Activated CD4-positive, alpha-beta T cell treated with anti-CD3 and anti-CD28 coated beads for 1 hour (primary cell): ENCODE measurements around the gene SLC8A1.

Source experiments
- DNase-seq: peaks from one replicate; pipeline ENCODE4 v3.0.0-alpha.2; 2020

SLC8A1 gene

DNA sequence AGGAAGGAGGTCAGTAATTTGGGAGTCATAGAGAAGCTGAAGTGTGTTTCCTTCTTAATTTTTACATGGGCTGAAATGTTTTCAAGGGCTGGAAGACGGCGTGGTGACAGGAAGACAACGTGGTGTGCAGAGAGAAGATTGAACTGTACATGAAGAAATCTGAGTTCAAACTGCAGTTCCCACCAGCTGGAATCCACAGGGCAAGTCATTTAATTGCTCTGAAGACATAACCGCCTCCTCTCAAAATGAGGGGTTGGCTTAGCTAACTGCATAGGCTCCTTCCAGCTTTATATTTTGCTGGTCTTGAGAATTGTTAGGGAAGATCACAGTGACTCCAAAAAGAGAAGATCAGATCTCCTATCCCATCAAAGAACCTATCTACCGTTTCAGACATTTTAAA, 103.9 kb downstream of the SLC8A1 start:
- DNase-seq = no peak

DNA sequence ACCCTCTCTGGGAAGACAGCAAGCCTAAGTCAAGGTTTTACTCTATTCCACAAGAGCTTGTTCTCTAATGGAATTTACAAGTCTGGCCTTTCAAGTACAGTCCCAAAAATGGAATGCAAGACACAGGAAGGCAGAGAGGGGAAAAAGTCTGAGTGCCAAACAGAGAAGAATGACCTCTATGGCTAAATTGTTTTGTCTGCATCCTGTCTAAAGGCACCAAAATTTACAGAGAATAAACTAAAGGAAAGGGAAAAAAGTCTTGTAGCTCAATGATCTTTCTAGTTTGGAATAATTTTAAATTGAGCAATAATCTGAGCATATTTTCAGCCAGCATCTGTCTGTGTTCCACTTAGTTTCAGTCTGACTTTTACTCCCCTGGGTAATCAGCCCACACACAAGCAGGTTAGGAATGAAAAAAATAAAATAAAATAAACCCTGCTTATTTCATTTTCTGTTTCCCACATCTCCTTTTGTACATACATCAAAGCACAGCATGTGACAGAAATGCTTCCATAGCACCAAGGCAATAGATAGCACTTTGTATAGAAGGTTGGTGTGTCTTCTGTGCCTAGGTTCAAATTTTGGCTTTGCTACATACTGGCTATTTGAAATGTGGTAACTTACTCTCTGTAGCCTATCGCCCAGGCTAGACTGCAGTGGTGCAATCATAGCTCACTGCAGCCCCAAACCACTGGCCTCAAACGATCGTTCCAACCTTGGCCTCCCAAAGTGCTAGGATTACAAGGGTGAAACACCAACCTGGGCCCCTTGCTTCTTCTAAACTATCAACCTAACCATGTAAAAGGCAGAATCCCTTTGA, 105.1 kb downstream of the SLC8A1 start:
- DNase-seq = no peak

DNA sequence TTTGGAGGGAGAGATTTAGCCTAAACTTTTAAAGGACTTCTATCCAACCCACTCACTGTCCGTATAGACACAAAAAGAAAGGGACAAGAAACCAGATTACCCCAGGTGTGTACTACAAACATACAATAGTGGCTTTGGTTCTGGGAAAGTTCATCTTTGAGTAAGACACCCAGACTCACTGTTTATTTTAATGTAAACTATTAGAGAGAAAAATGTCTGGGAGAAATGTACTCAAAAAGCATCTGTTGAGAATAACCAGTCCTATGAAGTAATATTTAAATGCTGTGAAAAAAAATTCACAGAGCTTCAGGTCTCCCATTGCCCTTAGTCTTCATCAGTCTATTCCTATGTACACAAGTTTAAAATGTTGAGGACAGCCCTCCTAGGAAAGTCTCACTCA, 107.5 kb downstream of the SLC8A1 start:
- no peak for DNase-seq

DNA sequence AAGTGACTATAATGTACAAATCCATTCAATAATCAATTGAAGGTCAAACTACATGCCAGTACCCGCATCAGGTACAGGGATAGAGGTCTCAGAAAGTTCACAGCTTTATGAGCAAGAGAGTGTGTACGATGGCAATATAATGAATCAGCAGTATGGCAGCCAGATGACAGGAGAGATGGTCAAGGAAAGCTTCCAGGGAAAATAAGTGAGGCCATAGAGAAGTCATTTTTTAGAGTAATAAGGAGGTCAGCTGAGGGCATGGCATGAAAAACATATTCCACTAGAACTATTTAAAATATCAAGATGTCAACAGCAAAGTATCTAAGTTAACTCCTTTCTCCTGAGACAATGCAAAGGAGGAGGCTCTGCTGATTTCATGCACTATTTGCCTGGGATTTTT, 108.0 kb downstream of the SLC8A1 start:
- no peak for DNase-seq

DNA sequence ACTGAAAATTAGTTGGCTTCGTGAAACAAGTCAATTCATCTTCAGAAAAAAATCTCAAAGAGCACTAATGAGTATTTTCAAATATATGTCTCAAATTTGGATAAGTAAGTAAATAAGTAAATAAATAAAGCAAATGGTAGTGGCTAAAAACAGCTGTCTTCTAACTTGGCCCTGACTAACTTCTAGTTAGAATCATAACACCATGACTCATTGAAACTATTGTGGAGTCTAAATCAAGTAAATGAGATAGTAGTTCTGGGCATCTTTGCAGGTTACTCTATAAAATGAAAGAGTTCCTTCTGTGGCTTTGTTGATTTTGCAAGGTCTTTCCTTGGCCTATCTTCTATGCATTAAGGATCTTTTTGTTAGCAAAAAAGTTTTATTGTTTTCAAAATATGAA, 110.7 kb downstream of the SLC8A1 start:
- DNase-seq = no peak

DNA sequence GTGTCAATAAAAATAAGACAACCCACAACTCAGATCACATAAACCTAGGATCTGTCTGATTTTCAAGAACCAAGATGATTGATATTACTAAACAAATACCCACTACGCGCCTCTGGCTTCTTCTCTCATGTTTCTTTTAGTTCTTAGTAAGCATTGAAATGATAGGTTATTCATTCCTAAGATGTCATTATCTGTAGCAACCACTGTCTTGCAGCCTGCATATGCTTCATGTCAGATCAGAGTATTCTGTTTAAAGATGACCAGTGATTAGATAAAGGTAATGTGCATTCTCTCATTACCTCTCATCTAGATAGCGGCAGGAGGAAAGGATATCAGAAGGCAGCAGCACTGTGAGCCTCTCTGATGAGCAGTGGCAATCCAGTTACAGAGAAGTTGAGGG, 112.9 kb downstream of the SLC8A1 start:
- no peak for DNase-seq

DNA sequence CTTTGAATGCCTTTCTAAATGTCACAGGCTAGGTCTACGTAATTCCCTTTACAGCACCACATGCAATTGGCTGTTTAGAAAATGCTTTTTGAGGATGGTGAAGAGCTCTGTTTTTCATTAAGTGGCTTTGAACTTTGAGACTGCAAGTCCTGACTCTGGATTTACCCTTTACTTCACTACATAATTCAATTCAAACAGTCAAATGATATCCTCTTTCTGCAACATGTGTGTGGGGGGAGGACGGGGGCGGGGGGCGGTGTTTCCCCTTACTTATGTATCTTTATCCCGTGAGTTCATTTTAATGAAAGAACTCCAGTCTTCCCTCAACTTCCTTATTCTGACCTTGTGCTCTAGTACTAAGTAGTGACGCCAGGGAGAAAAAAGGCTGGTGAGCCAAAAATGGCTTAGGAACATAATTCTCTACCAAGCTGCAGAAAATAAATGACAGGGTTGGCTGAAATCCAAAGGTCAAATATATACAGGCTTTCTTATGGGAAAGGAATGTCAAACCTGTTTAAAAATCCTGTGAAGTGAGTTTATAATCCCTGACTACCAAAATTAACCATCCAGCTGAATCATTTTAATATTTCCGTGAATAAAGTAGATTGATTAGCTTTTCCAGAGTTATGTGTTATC, 119.6 kb downstream of the SLC8A1 start:
- DNase-seq = no peak

DNA sequence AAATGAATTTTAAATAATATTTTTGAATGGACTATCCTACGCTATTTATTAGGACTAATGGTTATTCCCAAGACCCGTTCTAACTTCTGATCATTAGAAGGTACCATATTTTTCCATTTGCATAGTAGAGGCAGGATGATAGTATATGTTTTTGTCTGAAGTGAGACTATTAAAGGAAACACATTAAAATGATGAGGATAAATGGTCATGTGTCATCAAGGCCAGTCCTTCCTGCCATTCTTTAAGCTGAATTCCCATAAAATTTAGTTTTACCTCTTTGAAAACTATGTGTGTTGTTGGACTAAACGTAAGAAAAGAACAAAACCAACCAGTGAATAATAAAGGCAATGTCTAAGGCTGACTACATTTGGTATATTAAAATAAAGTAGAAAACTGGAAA, 121.8 kb downstream of the SLC8A1 start:
- DNase-seq = no peak

DNA sequence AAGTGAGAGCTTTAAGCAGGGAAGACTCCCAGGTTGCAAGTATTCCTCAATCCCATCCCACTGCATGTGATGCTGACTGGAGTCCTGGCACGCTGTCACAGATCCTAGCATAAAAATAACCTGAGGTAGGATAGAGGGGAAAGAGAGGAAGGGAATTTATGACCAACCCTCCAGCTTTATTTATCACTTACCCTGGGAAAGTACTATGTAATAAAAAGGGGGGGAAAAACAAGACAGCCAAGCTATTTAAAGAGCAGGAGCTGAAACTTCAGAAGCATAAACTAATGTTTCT, 122.2 kb downstream of the SLC8A1 start:
- DNase-seq = no peak

DNA sequence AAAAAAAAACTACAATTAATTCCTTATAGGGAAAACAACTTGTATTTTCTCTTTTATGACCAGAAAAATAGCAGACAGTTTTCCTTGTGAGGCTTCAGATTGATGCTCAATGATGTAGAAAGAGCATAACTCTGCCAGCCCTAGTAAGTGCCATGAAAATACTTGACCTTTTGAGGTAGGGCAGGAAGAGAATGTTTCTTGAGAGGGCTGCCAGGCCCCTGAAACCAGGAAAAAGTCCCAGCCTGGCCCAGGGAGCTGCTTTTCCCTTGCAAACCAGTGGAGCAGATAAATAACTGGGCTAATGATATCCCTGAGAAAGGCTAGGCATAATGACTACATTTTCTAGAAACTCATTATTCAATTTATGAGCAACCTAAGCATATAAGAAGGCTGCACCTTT, 126.8 kb downstream of the SLC8A1 start:
- DNase-seq = no peak

DNA sequence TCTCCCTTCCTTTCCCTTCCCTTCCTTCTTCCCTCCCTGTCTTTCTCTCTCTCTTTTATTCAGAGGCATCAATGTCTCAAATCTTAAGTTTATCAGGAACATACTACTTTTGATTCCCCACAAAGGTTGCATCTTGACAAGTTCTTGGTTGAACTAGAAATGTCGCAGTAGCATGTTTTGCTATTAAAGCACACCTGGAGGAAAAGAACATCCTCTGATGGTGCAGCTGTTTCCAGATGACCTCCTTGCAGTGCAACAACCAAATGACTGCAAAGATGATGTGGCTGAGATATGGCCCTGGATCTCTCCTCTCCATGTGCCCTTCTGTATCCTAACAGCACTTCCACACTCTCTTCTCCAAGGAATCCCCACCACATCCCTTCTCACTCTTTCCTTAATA, 127.2 kb downstream of the SLC8A1 start:
- DNase-seq = no peak

DNA sequence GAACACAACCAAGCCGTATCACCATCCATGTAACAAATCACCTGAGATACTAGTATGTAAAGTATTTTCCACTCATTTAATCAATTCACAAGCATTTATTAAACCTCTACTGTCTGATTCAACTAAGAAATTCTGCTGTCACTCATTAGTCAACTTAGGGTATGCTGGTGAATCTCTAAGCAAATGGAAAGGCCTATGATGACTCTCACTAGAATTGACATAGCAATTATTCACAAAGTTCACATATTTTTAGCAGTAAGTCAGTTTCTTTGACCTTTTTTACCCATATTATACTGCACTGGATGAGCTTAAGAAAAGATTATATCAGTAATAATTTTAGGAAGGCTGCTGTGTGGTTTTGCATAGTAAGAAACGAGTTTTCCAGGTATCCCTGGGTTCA, 130.1 kb downstream of the SLC8A1 start:
- no peak for DNase-seq

DNA sequence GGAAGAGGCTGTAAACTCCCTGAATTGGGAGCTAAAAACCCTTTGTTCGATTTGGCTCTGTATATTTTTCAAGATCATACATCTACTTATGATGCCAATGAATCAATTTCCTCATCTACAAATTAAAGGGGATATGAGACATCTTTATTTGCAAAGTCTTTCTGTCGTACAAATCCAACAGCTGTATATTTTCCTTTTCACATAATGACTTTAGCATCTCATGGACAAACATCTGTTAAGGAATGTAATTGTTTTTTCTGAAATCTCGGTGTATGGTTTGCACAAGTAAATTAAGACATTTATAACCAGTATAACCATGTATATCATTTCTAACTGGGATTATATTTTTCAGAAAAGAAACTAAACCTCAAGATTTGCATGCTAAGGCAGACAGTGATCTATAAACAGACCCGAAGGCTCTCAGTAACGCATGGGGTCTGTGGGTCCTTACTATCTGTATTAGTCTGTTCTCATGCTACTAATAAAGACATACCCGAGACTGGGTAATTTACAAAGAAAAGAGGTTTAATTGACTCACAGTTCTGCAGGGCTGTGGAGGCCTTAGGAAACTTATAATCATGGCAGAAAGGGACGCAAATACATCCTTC, 130.8 kb downstream of the SLC8A1 start:
- DNase-seq = no peak

DNA sequence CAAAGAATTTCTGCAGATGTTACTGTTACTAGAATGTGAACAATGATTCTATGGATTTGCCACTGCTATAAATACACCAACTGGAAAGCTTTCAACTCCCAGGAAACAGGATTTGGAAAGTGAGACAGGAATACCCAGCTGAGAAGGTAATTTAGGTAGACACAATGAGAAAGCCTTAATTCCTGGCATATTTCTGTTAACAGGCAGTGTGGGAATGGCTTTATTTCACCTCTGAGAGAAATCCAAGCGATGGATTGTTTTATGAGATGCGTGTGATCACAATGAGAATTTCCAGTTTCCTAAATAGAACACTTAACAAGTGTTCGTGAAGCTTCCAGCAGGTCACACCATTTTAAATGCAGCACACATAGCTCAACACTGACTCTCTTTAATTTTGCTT, 133.0 kb downstream of the SLC8A1 start:
- DNase-seq = no peak

DNA sequence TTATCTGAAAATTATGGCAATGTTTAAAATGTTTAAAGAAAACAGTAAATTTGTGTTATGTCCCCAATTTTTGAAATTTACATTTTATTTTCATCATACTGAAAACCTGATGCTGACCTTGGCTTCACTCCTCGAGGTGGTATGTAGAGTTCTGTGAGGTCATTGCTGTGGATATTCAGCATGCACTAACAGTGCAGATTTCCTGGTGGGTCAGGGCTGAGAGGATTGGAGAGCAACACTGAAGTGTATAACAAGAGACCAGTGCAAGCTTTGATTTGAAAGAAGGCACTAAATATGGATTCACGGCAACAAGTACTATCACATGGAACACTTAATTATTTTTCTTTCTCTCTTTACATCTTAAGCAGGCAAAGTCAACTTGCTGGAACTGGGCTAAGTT, 134.1 kb downstream of the SLC8A1 start:
- no peak for DNase-seq

DNA sequence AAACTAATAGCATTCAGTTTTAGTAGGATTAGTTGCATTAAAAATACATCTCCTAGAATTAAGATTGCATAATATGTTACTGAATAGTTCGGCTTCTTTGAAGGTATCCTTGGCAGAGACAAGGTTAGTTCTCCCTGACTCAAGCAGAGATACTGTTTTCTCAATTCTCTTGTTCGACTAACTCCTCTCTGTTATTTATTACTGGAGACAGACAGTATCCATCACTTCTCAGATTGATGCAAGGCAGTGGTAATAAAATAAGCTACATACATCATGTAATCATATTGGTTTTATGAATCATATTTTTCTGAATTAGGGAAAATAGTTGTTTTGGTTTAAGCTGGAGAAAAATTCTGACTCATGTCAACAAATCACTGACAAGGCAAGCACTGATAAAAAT, 134.8 kb downstream of the SLC8A1 start:
- no peak for DNase-seq

DNA sequence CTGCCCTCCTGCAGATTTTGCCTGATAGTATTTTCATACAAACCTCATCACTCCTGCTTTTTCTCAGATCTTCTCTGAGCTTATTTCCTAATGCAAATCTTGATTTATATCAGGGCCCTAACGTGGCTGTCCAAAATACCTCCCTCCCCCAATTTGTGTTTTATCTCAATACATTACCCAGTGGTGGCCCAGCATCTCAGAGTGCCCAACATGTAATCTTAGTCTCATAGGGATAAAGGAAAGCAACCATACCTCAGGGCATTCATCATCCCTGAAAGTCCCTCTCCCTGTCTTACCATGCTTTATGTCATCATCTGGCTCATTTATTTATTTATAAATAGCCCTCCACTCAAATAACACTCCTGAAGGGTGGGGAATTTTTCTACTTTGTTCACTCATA, 135.3 kb downstream of the SLC8A1 start:
- no peak for DNase-seq

DNA sequence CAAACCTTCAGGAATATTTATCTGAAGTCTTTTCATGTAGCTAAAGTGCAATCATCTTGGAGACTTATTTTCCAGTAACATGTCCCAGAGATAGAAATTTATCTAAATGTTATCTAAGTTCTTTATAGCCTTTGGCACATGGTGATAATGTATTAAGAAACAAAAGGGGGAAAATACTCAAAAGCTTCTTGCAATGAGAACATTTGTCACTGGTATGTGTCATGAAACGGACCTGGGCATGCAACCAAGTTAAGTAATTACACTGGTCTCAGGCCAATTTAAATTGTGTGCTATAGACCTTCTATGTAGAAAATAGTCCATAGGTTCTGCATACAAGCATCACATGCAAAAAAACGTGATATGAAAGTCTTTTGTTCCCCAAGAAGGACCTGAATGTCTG, 136.2 kb downstream of the SLC8A1 start:
- no peak for DNase-seq

DNA sequence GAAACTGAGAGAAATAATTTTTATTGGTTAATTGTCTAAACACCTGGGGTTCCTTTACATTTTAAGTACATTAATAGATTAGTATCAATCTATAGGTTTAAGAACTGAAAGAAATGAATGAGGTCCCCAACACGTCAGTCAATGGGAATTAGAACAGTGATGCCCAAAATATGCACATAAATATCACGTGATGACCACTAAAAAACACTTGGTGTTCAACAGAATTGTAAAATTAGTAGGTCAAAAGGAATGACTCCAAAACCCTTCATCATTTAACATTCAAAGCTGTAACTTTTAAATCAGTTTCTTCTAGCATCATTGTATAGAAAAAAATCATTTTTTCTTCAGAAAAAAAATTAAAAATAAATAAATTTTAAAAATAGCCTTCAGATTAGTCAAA, 140.9 kb downstream of the SLC8A1 start:
- DNase-seq = no peak

DNA sequence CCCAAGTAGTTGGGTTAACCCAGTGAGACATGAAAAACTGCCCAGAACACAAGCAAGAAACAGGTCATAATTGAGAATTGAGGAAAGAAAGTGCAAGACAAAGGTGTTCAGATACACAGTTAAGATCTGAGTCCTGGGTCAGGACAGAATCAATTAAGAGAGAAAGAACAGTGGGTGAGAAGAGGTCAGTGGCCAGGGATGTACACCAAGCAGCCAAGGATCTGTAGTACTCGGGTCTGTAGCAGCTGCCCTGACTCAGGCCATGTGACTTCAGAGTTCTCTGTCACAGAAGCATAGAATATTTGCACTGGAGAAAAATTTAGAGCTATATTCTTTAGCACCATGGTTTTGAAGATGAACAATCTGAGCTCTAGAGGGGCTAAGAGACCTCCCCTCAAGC, 141.6 kb downstream of the SLC8A1 start:
- DNase-seq = no peak

DNA sequence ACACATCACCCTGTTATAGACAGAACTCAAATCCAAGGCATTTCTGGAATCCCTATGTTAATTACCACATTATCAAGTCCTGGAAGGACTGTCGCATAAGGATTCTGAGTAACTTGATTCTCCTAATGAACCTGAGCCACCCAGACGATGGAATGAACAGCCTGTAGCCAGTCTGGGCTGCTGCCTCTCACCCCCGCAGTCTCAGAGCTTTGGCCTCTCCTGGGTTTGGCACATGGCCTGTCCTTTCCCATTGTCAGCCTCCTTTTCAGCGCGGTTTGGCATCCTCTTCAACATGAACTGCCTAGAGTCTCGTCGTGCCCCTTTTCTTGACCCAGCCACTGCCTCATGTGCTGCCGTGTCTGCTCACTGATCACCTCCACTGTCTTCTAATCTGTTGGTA, 147.6 kb downstream of the SLC8A1 start:
- DNase-seq = no peak

DNA sequence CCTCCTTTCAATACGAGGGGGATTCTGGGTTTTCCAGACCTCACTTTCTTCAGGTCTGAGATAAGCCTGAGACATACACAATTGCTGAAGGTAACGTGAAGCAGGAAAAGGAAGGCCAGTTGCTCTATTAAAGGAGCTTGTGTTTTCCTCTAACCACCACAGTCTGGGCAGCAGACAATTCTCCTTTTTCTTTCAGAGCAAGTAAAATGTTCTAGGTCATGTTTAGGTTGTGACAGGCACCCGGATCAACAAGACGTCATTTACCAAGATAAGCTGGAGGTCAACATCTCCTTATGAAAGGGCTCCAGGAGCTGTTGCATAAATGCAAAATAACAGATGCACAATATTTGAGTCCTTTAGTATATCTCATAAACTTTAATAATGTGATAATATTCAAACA, 148.1 kb downstream of the SLC8A1 start:
- DNase-seq = no peak

DNA sequence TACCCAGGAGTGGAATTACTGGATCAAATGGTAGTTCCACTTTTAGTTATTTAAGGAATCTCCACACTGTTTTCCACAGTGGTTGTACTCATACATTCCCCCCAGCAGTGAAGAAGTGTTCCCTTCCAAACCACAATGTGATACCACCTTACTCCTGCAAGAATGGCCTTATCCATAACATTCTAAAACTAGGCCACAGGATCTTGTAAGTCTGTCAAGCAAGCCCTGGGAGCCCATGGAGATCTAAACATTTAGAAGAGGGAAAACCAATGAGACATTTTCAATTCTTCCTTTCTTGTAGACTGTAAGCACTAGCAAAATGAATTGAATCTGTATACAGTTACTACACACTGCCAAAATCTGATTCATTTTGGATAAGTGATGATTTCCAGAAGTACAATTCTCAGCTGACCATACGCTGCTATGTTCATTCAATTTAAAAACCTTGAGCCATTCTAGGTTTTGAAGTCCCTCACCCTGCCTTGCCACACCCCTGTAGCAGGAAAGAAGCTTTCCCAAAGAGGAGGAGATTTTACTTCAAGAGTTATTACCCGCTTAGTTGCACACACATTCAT, 149.1 kb downstream of the SLC8A1 start:
- no peak for DNase-seq

DNA sequence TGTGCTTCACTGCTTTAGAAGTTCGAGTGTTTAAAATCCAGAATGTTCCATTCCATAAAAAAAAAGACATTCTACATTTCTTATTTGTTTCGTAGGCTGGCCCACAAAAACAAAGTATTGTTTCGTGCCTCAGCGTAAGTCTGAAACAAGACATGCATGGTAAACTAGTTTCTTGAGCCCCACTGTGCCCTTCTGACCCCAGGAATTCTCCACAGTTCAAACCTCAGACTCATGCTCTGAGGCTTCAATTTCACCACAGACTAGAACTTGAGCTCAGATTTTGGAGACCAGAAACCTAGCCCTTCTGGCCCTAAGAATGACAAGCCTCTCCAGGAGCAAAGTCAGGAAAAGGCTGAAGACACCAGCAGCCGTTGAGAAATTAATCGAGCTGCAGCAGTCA, 151.5 kb downstream of the SLC8A1 start:
- DNase-seq = no peak
